Measurements from ENCODE around the gene LDLRAD4.

Gene LDLRAD4

GRCh38 chr18:13550418-13551304 is 332.1 kb downstream of the LDLRAD4 start:
- Histone ChIP-seq H3K36me3 (ENCODE audit: insufficient read depth, low read depth, low read length) (no peaks in the 10 kb centered on the region), H3K27me3 (ENCODE audit: insufficient read depth, low read length) (no peaks in the 10 kb centered on the region), H3K4me1 (ENCODE audit: insufficient read depth, low read length) (no peaks in the 10 kb centered on the region), H3K4me3 (ENCODE audit: low read length) (no peak overlapping the region), H3K9me3 (ENCODE audit: insufficient read depth, low read depth, low read length) (0 out of 2 replicates have a peak, but pooled peaks cover 3% of the 10 kb centered on the region), H3K9ac (ENCODE audit: low read depth, low read length) (no peak overlapping the region), H3K27ac (ENCODE audit: low read length) (no peak overlapping the region)

GRCh38 chr18:13551305-13551603 is 332.7 kb downstream of the LDLRAD4 start:
- Histone ChIP-seq H3K9me3 (ENCODE audit: insufficient read depth, low read depth, low read length) (0 out of 2 replicates have a peak, but pooled peaks cover 3% of the 10 kb centered on the region), H3K4me1 (ENCODE audit: insufficient read depth, low read length) (no peaks in the 10 kb centered on the region), H3K4me3 (ENCODE audit: low read length) (no peak overlapping the region), H3K27me3 (ENCODE audit: insufficient read depth, low read length) (no peaks in the 10 kb centered on the region), H3K36me3 (ENCODE audit: insufficient read depth, low read depth, low read length) (no peaks in the 10 kb centered on the region), H3K9ac (ENCODE audit: low read depth, low read length) (no peak overlapping the region), H3K27ac (ENCODE audit: low read length) (no peak overlapping the region)

- Histone ChIP-seq H3K27ac (ENCODE audit: low read length) (no peak overlapping the region), H3K9me3 (ENCODE audit: insufficient read depth, low read depth, low read length) (0 out of 2 replicates have a peak, but pooled peaks cover 3% of the 10 kb centered on the region), H3K27me3 (ENCODE audit: insufficient read depth, low read length) (no peaks in the 10 kb centered on the region), H3K4me1 (ENCODE audit: insufficient read depth, low read length) (no peaks in the 10 kb centered on the region), H3K4me3 (ENCODE audit: low read length) (no peak overlapping the region), H3K36me3 (ENCODE audit: insufficient read depth, low read depth, low read length) (no peaks in the 10 kb centered on the region), H3K9ac (ENCODE audit: low read depth, low read length) (no peak overlapping the region; the same call in 1 of the 2 replicates)
These were observed 333.5 kb downstream of the LDLRAD4 start for GRCh38 chr18:13551841-13552733.

- Histone ChIP-seq H3K9me3 (ENCODE audit: insufficient read depth, low read depth, low read length) (no peaks in the 10 kb centered on the region), H3K4me3 (ENCODE audit: low read length) (no peak overlapping the region), H3K36me3 (ENCODE audit: insufficient read depth, low read depth, low read length) (no peaks in the 10 kb centered on the region), H3K27me3 (ENCODE audit: insufficient read depth, low read length) (no peaks in the 10 kb centered on the region), H3K9ac (ENCODE audit: low read depth, low read length) (no peak overlapping the region), H3K27ac (ENCODE audit: low read length) (no peak overlapping the region), H3K4me1 (ENCODE audit: insufficient read depth, low read length) (no peaks in the 10 kb centered on the region)
These were observed 334.9 kb downstream of the LDLRAD4 start for GRCh38 chr18:13553449-13553848.

- Histone ChIP-seq H3K9ac (ENCODE audit: low read depth, low read length) (no peak overlapping the region), H3K27ac (ENCODE audit: low read length) (no peak overlapping the region), H3K4me3 (ENCODE audit: low read length) (no peak overlapping the region), H3K9me3 (ENCODE audit: insufficient read depth, low read depth, low read length) (no peaks in the 10 kb centered on the region), H3K4me1 (ENCODE audit: insufficient read depth, low read length) (no peaks in the 10 kb centered on the region), H3K36me3 (ENCODE audit: insufficient read depth, low read depth, low read length) (no peaks in the 10 kb centered on the region), H3K27me3 (ENCODE audit: insufficient read depth, low read length) (no peaks in the 10 kb centered on the region)
These were observed 336.6 kb downstream of the LDLRAD4 start for GRCh38 chr18:13555192-13555591.

- no peaks in the 10 kb centered on the region for H3K27me3 ChIP-seq (ENCODE audit: insufficient read depth, low read length)
These were observed 337.3 kb downstream of the LDLRAD4 start for GRCh38 chr18:13555865-13556264.

GRCh38 chr18:13556502-13556901 is 337.9 kb downstream of the LDLRAD4 start:
- Histone ChIP-seq H3K9ac (ENCODE audit: low read depth, low read length) (no peak overlapping the region), H3K4me1 (ENCODE audit: insufficient read depth, low read length) (no peaks in the 10 kb centered on the region), H3K27me3 (ENCODE audit: insufficient read depth, low read length) (no peaks in the 10 kb centered on the region), H3K27ac (ENCODE audit: low read length) (no peak overlapping the region), H3K36me3 (ENCODE audit: insufficient read depth, low read depth, low read length) (no peaks in the 10 kb centered on the region), H3K4me3 (ENCODE audit: low read length) (no peak overlapping the region), H3K9me3 (ENCODE audit: insufficient read depth, low read depth, low read length) (no peaks in the 10 kb centered on the region)

More at GRCh38 chr18:13555865-13556264, 337.3 kb downstream of the LDLRAD4 start:
- no peaks in the 10 kb centered on the region for H3K4me1 ChIP-seq (ENCODE audit: insufficient read depth, low read length)
- H3K27ac ChIP-seq (ENCODE audit: low read length), result no peak overlapping the region
- no peaks in the 10 kb centered on the region for H3K36me3 ChIP-seq (ENCODE audit: insufficient read depth, low read depth, low read length)
- H3K9ac ChIP-seq (ENCODE audit: low read depth, low read length), result no peak overlapping the region
- no peaks in the 10 kb centered on the region for H3K9me3 ChIP-seq (ENCODE audit: insufficient read depth, low read depth, low read length)
- no peak overlapping the region for H3K4me3 ChIP-seq (ENCODE audit: low read length)

GRCh38 chr18:13558124-13558523 is 339.6 kb downstream of the LDLRAD4 start:
- Histone ChIP-seq H3K9me3 (ENCODE audit: insufficient read depth, low read depth, low read length) (no peaks in the 10 kb centered on the region), H3K9ac (ENCODE audit: low read depth, low read length) (no peak overlapping the region), H3K27ac (ENCODE audit: low read length) (no peak overlapping the region), H3K4me1 (ENCODE audit: insufficient read depth, low read length) (no peaks in the 10 kb centered on the region), H3K27me3 (ENCODE audit: insufficient read depth, low read length) (no peaks in the 10 kb centered on the region), H3K4me3 (ENCODE audit: low read length) (no peak overlapping the region), H3K36me3 (ENCODE audit: insufficient read depth, low read depth, low read length) (no peaks in the 10 kb centered on the region)

GRCh38 chr18:13558790-13559189 is 340.2 kb downstream of the LDLRAD4 start:
- no peaks in the 10 kb centered on the region for H3K9me3 ChIP-seq (ENCODE audit: insufficient read depth, low read depth, low read length)
- H3K27me3 ChIP-seq (ENCODE audit: insufficient read depth, low read length), result no peaks in the 10 kb centered on the region
- no peak overlapping the region for H3K27ac ChIP-seq (ENCODE audit: low read length)
- H3K9ac ChIP-seq (ENCODE audit: low read depth, low read length), result no peak overlapping the region
- no peaks in the 10 kb centered on the region for H3K4me1 ChIP-seq (ENCODE audit: insufficient read depth, low read length)
- H3K4me3 ChIP-seq (ENCODE audit: low read length), result no peak overlapping the region
- H3K36me3 ChIP-seq (ENCODE audit: insufficient read depth, low read depth, low read length), result no peaks in the 10 kb centered on the region

GRCh38 chr18:13559754-13560153 is 341.2 kb downstream of the LDLRAD4 start:
- Histone ChIP-seq H3K9me3 (ENCODE audit: insufficient read depth, low read depth, low read length) (no peaks in the 10 kb centered on the region), H3K36me3 (ENCODE audit: insufficient read depth, low read depth, low read length) (no peaks in the 10 kb centered on the region), H3K4me3 (ENCODE audit: low read length) (no peak overlapping the region), H3K9ac (ENCODE audit: low read depth, low read length) (no peak overlapping the region), H3K4me1 (ENCODE audit: insufficient read depth, low read length) (no peaks in the 10 kb centered on the region), H3K27ac (ENCODE audit: low read length) (no peak overlapping the region), H3K27me3 (ENCODE audit: insufficient read depth, low read length) (no peaks in the 10 kb centered on the region)

- Histone ChIP-seq H3K27ac (ENCODE audit: low read length) (no peak overlapping the region), H3K9ac (ENCODE audit: low read depth, low read length) (no peak overlapping the region), H3K36me3 (ENCODE audit: insufficient read depth, low read depth, low read length) (no peaks in the 10 kb centered on the region), H3K27me3 (ENCODE audit: insufficient read depth, low read length) (no peaks in the 10 kb centered on the region), H3K4me1 (ENCODE audit: insufficient read depth, low read length) (no peaks in the 10 kb centered on the region), H3K4me3 (ENCODE audit: low read length) (no peak overlapping the region), H3K9me3 (ENCODE audit: insufficient read depth, low read depth, low read length) (no peaks in the 10 kb centered on the region)
These were observed 341.7 kb downstream of the LDLRAD4 start for GRCh38 chr18:13560306-13560705.

Data from iPS-20b (cell line).